Hematopoietic multipotent progenitor cell treated with erythropoietin and hydrocortisone succinate and interleukin-3 and kit ligand, for 4 days (in vitro differentiated cells): ENCODE data around the gene TREH.

Experiments used
- DNase-seq: peaks from one replicate; pipeline ENCODE4 v3.0.0-alpha.2; 2015

Gene TREH

DNA sequence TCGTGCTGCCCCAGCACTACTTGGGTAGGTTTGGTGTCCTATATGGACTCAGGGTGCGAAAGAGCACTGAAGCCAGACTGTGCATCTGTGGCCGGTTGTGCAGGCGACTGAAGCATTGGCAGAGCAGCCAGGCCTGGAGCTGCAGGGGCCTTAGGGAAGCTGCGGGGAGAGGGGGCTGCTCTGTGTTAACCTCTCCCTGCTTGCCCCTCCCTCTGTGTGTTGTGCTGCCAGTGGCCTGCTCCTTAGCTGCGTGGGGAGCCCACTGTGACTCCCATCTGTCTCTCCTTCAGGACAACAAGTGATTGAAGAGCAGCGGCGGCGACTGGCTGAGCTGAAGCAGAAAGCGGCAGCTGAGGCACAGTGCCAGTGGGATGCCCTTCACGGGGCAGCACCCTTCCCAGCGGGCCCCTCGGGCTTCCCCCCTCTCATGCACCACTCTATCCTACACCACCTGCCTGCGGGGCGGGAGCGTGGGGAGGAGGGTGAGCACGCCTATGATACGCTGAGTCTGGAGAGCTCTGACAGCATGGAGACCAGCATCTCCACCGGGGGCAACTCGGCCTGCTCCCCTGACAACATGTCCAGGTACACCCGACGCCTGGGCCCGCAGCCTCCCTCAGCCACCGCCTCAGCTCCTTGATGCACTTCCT, 34.3 kb downstream of the TREH start:
- DNase-seq: no peak

DNA sequence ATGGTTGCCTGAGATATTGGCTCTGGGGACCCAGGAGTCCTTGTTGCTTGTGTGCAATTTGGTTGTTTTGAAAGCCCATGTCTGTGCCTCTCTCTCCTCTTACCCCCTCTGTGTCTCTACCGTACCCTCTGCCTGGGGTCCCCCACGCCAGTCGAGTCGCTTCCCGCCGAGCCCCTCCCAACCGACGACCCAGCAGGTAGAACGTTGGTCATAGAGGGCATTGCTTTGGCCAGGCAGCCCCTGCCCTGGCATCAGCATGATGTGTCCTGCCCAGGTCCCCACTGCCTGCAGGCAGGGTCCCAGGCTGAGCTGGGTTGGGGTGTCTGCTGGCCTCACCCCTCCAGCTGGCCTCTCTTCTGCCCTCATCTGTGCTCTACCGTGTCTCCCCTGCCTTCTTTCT, 35.0 kb downstream of the TREH start:
- no peak for DNase-seq

DNA sequence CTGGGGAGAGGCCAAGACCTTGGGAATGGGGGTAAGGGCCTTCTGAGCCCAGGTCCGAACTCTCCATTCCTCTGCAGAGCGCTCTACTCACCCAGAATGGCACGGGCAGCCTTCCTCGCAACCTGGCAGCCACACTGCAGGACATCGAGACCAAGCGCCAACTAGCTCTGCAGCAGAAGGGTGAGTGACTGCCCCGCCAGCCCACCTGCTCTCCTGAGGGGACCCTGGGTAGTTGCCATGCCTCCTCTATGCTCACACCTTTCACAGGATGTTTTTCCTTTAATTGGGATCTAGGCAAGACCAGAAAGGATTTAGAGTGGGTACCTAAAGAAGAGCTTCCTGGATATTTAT, 35.5 kb downstream of the TREH start:
- DNase-seq: no peak

DNA sequence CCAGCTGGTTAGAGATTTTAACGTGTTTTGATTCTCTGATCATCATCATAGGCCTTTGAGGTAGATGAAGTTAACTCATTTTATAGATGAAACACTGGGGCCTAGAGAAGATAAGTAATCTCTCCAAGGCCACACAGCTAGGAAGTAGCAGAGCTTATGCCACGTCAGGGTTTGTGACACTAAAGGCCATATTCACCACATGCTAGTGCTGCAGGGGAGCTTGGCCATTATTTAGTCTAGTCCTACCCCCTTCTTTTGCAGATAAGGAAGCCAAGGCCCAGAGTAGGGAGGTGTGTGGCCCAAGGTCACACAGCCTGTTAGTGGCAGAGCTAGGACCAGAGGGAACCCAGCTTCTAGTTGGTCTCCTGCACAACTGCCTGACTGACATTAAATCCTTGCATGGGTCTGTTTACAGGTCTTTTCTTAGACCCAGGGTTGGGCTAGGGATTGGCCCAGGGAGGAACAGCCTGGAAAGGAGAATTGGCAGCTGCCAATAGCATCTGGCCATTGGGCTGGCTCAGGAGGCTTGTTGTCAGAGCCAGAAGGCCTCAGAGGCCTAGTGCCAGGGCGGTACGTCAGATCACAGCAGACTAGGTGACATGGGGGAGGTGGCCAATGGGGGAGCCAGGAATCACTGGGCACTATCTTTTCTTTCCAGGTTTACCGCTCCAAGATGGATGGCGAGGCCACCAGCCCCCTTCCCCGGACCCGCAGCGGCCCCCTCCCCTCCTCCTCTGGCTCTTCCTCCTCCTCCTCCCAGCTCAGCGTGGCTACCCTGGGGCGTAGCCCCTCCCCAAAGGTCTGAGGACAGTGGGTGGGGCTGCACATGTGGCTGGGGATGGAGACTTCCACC, 36.1 kb downstream of the TREH start:
- DNase-seq: no peak

- no peak for DNase-seq
These were observed 37.9 kb downstream of the TREH start for GRCh38 chr11:118641397-118642019.

DNA sequence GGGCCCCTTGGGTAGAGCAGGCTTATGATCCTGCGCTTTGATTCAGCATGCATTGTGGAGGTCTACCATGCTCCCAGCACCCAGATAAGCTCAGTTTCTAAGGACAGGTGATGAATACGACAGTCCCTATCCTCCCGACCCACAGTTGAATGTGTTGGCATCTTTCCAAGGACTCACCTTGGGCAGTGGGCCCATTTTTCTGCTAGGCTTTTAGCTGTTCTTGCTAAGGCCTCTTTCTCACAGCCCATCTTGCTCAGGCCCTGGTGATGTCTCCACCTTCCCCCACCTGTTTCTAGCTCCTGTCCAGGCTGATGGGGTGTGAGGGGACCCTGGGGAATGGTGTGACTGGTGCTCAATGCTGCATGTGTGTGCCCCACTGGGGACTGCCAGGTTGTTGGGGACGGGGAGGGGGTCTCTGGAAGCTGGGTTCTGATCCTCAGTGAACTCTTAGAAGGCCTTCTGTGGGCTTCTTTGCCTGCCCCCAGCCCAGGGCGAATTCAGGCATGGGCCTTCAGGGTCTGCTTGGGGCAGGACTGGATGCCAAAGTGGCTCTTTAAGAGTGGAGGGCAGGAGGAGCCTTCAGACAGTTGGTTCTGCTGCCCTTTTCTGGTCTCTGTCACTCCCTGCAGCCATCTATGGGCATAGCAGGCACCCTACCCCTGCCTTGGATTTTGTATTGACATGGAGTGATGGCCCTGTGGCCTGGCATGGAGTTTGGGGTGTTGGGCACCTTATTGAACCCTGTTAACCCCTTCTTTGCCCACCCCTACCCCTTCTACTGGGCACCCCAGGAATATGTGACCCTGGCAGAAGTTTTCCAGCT, 38.9 kb downstream of the TREH start:
- peak; percentile 44 for DNase-seq

- no peak for DNase-seq
These were observed 39.6 kb downstream of the TREH start for GRCh38 chr11:118639899-118640298.

DNA sequence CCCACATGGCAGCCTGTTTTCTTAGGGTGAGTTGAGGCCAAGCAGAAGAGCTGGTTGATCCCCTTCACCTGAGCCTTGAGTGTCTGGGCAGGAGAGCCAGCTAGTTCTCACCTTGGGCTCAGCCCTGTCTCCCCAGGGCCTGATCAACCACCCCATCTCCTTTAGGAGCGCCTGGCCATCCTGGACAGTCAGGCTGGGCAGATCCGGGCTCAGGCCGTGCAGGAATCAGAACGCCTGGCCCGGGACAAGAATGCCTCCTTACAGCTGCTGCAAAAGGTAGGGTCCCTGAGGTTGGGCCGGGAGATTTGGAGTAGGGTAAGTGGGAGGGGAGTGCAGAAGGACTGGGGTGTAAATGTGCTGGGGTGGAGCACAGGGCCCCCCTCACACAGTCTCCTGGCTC, 40.7 kb downstream of the TREH start:
- DNase-seq: no peak

GRCh38 chr11:118636569-118637290, 42.7 kb downstream of the TREH start:
- DNase-seq: no peak

GRCh38 chr11:118635642-118636041, 43.8 kb downstream of the TREH start:
- no peak for DNase-seq

GRCh38 chr11:118635237-118635591, 44.2 kb downstream of the TREH start:
- DNase-seq: no peak

- DNase-seq: peak; percentile 50
These were observed 44.8 kb downstream of the TREH start for GRCh38 chr11:118634431-118635236.

GRCh38 chr11:118633979-118634378, 45.5 kb downstream of the TREH start:
- no peak for DNase-seq

DNA sequence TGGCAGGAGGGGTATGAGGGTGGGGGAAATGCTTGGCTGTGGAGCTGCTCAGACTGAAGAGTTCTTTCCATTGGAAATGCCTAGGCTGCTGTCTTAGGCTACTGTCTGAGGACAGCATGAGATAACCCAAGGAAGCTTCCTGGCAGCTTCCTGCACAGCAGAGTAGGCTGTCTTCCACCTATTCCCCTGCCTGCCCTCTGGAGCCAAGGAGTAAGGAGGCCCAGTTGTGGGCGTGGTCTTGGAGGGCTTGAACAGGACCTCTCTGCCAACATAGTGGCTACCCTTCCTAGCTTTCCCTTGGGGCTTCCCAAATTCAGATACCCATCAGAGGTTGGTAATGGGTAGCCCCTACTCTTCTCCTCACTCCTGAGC, 46.1 kb downstream of the TREH start:
- no peak for DNase-seq

DNA sequence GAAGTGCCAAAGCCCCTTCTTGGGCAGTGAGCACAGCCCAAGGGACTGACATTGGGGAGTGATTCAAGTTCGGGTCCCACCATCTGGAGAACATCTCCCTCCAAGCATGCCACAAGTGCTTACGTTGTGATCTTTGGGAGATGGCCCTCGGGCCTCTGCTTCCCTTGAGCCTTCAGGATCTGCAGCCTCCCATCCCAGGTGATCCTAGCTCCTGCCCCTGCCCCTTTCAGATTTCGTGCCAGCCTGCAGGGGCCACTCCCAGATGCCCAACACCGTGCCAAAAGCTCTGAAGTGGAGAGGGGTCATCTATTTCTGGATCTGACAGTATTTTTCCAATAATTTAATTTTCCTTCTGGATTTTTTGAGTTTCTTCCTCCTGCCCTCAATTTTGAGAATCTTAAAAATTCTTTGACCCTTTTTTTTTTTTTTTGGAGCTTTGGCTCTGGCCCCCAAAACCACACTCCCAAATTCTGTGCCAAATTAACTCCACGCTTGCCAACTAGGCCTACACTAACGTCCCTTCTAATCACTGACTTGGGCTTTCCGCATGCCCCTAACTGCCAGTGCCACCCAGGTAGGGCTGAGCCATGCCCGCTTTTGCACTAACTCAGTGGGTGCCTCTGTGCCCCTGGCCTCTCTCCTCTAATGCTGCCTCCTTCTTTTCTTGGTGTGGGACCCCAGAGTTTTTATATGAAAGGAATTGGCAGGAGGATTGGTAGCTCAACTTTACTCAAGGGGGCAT, 46.7 kb downstream of the TREH start:
- no peak for DNase-seq

- no peak for DNase-seq
These were observed 48.1 kb downstream of the TREH start for GRCh38 chr11:118631142-118631909.

GRCh38 chr11:118629761-118630661, 49.4 kb downstream of the TREH start:
- DNase-seq: no peak

DNA sequence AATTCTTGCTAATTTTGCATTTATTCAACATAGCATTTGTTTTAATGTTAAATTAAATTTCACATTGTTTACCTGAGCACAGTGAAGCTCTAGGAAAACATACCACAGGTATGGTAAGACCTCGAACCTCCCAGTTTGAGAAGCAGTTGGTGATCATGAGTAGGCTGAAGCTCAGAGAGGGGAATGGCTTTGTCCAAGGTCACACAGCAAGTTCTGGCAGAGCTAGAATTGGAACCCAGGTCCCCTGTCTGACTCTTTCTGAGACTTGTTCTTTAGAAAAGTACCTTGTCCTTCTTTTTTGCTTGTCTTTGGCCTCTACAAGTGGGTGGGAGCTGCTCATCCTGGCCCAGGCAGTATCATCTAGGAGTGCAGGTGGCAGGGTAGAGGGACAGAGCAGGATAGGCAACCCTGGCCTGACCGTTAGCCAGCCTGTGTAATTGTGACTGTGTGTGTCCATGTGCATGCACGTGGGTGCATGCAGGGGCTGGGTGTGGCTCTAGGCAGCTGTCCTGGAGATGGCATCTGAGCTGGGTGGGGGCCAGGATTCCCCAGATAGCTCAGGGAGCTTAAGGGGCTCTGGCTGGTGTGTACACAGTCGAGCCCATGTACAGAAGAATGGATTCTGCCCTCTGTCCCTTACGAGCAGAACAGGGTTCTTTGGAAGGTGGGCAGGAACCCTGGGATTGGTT, 50.4 kb downstream of the TREH start:
- no peak for DNase-seq

DNA sequence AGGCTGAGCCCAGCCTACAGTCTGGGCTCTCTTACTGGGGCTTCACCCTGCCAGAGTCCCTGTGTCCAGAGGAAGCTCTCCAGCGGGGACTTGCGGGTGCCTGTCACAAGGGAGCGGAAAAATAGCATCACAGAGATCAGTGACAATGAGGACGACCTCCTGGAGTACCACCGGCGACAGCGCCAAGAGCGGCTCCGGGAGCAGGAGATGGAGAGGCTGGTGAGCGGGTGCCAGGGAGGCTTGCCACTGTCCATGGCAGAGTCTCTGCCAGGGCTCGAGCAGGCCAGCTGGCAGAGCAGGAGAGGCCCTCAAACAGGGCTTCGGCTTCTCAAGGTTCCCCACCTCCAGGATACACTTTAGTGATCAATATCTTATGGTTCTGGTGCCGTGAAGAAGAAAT, 51.0 kb downstream of the TREH start:
- DNase-seq: no peak
